PFSK-1 (cell line): ENCODE data around the gene ZNF385C.

Source experiments
- POLR2AphosphoS5 ChIP-seq: IDR thresholded peaks from 2 replicates; pipeline ENCODE4 v1.6.1; 2012; ENCODE audit warnings: low read depth, mild to moderate bottlenecking, control low read depth, low read length, moderate library complexity
- SIN3A ChIP-seq: IDR thresholded peaks from 2 replicates; pipeline ENCODE4 v1.6.1; 2012; ENCODE audit warnings: mild to moderate bottlenecking, low read length, moderate library complexity, borderline replicate concordance; ENCODE audit not compliant: insufficient read depth
- TAF1 ChIP-seq: IDR thresholded peaks from 2 replicates; pipeline ENCODE4 v1.6.1; 2012; ENCODE audit warnings: low read length, control low read depth, borderline replicate concordance; ENCODE audit not compliant: insufficient read depth

DNA sequence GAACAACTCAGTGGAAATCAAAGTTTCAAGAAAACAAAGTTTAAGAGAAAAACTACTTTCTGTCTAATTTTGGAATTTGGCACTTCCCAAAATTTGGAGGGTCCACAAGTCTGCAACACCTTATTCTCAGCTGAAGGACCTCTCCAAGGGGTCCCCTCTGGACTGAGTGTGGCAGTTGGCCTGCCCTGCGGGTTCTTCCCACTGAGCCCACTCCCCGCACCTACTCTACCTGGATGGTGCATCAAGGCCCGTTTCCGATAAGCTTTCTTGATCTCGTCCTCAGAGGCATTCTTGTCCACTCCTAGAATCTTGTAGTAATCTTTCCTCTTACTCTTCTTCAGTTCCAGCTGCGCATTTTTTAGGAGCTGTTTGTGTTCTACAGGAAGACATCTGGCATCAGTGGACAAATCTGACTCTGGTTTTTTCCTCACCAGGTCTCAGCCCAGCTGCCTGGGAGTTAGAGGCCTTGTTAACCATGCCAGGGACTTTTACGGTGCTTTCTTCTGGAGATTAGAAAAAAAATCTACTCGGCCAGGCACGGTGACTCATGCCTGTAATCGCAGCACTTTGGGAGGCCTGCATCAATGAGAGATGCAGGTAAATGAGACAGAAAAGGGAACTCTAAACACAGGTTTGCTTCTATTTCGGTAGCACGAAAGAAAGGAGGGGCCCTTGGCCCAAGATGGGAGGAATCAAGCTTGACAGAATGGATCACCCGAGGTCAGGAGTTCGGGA is 116.1 kb downstream of the ZNF385C start:
- TF ChIP-seq POLR2AphosphoS5 (no peak), SIN3A (no peak), TAF1 (no peak)
